OCI-LY1 (cell line): Measurements from ENCODE around the gene DCHS1.

Experiments used
- H2AFZ ChIP-seq: fragments of 200-600 bp; sonication (generic), shearing (Covaris generic); 2 replicates; pipeline ENCODE4 v1.6.0; 2014; ENCODE audit warnings: antibody characterized with exemption, mild to moderate bottlenecking, low read length
- H3F3A ChIP-seq: fragments of 200-600 bp; sonication (generic), shearing (Covaris generic); 2 replicates; pipeline ENCODE4 v1.6.0; 2014; ENCODE audit warnings: mild to moderate bottlenecking, antibody characterized with exemption, low read length, moderate library complexity; ENCODE audit not compliant: insufficient read depth
- H3K27ac ChIP-seq: fragments of 200-600 bp; sonication (generic); 2 replicates; pipeline ENCODE4 v1.5.1; 2014; ENCODE audit warnings: low read length, mixed run types, mild to moderate bottlenecking, low read depth; ENCODE audit not compliant: poor library complexity, severe bottlenecking
- H3K27me3 ChIP-seq: fragments of 200-600 bp; sonication (generic); 2 replicates; pipeline ENCODE4 v1.6.0; 2014; ENCODE audit warnings: antibody characterized with exemption, mild to moderate bottlenecking, low read length, moderate library complexity; ENCODE audit not compliant: insufficient read depth
- H3K36me3 ChIP-seq: fragments of 200-600 bp; sonication (generic); 2 replicates; pipeline ENCODE4 v1.6.1; 2014; ENCODE audit warnings: mild to moderate bottlenecking, antibody characterized with exemption, low read length, moderate library complexity, mixed read lengths; ENCODE audit not compliant: insufficient read depth
- H3K4me1 ChIP-seq: fragments of 200-600 bp; sonication (generic); 2 replicates; pipeline ENCODE4 v1.5.1; 2014; ENCODE audit warnings: mild to moderate bottlenecking, low read length, moderate library complexity; ENCODE audit not compliant: insufficient read depth, severe bottlenecking
- H3K4me2 ChIP-seq: fragments of 200-600 bp; sonication (generic), shearing (Covaris generic); 2 replicates; pipeline ENCODE4 v1.6.1; 2014; ENCODE audit warnings: low read length
- H3K4me3 ChIP-seq: fragments of 200-600 bp; sonication (generic); 2 replicates; pipeline ENCODE4 v1.5.1; 2014; ENCODE audit warnings: low read length, low read depth, mild to moderate bottlenecking, mixed read lengths; ENCODE audit not compliant: poor library complexity, severe bottlenecking
- H3K79me2 ChIP-seq: fragments of 200-600 bp; shearing (Covaris generic); 2 replicates; pipeline ENCODE4 v1.6.1; 2016; ENCODE audit warnings: mixed run types, low read length, mixed read lengths; ENCODE audit not compliant: insufficient read depth
- H3K9ac ChIP-seq: fragments of 200-600 bp; sonication (generic), shearing (Covaris generic); 2 replicates; pipeline ENCODE4 v1.6.1; 2014; ENCODE audit warnings: mild to moderate bottlenecking, low read length, mixed read lengths
- H3K9me2 ChIP-seq: fragments of 200-600 bp; sonication (generic), shearing (Covaris generic); 2 replicates; pipeline ENCODE4 v1.6.1; 2014; ENCODE audit warnings: low read depth, mild to moderate bottlenecking, low read length, mixed read lengths
- H3K9me3 ChIP-seq: fragments of 200-600 bp; shearing (Covaris generic); 2 replicates; pipeline ENCODE4 v1.6.1; 2014; ENCODE audit warnings: low read length, mixed read lengths
- H4K20me1 ChIP-seq: fragments of 200-600 bp; sonication (generic), shearing (Covaris generic); 2 replicates; pipeline ENCODE4 v1.6.0; 2016; ENCODE audit warnings: mild to moderate bottlenecking, low read length; ENCODE audit not compliant: insufficient read depth
- EZH2 ChIP-seq: fragments of 200-600 bp; sonication (generic), shearing (Covaris generic); IDR thresholded peaks from 2 replicates; pipeline ENCODE4 v1.8.0; 2017; ENCODE audit warnings: borderline replicate concordance, mixed run types, mild to moderate bottlenecking, antibody characterized with exemption, low read length, moderate library complexity, mixed read lengths
- TF ChIP-seq, protein P1 (sequence below): fragments of 200-600 bp; sonication (generic), shearing (Covaris generic); IDR thresholded peaks from 2 replicates; pipeline ENCODE4 v1.5.1; 2017; ENCODE audit warnings: mild to moderate bottlenecking, antibody characterized with exemption, low read length, moderate library complexity, mixed read lengths

Gene DCHS1

DNA sequence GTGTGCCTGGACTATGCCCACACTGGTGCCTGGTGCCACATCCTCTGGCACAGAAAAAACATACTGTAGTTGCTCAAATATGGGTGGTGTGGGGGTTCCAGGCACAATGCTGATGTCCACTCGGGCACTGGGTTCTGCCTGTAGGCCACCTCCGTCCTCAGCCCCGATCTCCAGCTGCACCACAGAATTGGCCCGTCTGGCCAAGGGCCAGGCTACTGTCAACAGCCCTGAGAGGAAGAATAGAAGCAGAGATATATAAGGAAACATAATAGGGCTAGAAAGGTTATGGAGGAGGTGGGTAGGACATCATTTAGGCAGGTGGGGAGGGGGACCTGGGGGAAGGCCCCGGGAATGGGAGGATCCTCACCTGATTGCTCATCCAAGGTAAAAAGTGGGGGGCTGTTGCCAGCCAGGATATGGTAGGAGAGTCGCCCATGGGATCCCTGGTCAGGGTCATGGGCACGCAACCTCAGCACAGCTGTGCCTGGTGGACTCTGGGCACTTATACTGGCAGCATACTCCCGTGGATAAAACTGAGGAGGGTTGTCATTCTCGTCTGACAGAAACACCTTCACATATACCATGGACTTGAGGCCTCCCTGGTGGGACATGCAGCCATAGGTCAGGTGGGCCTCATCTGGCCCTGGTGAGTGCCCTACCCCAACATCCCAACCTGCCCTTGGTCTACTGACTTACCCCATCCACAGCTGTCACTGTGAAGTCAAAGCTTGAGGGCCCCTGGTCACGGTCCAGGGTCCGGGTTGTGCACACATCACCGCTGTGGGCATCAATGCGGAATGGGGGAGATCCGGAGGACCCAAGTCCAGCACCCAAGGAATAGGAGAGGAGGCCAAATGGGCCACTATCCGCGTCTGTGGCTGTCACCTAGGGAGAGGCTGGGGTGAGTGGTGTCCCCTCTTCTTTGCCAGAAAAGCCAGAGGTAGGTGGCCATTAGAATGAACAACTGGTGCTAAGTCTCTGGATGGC, 21.9 kb downstream of the DCHS1 start:
- Histone ChIP-seq H3K9ac (no peak overlapping the region), H3K36me3 (no peaks in the 10 kb centered on the region), H3K4me1 (no peaks in the 10 kb centered on the region), H3K27ac (no peak overlapping the region), H2AFZ (no peak overlapping the region), H3K4me2 (no peak overlapping the region), H3K9me2 (no peaks in the 10 kb centered on the region), H4K20me1 (no peaks in the 10 kb centered on the region), H3K79me2 (no peaks in the 10 kb centered on the region), H3K27me3 (peaks cover 10% of the 10 kb centered on the region; the same call in 1 of the 2 replicates), H3K9me3 (no peaks in the 10 kb centered on the region), H3F3A (no peaks in the 10 kb centered on the region), H3K4me3 (no peak overlapping the region)
- TF ChIP-seq EZH2 = no peak
- TF ChIP-seq, protein P1, sequence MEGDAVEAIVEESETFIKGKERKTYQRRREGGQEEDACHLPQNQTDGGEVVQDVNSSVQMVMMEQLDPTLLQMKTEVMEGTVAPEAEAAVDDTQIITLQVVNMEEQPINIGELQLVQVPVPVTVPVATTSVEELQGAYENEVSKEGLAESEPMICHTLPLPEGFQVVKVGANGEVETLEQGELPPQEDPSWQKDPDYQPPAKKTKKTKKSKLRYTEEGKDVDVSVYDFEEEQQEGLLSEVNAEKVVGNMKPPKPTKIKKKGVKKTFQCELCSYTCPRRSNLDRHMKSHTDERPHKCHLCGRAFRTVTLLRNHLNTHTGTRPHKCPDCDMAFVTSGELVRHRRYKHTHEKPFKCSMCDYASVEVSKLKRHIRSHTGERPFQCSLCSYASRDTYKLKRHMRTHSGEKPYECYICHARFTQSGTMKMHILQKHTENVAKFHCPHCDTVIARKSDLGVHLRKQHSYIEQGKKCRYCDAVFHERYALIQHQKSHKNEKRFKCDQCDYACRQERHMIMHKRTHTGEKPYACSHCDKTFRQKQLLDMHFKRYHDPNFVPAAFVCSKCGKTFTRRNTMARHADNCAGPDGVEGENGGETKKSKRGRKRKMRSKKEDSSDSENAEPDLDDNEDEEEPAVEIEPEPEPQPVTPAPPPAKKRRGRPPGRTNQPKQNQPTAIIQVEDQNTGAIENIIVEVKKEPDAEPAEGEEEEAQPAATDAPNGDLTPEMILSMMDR = no peak

DNA sequence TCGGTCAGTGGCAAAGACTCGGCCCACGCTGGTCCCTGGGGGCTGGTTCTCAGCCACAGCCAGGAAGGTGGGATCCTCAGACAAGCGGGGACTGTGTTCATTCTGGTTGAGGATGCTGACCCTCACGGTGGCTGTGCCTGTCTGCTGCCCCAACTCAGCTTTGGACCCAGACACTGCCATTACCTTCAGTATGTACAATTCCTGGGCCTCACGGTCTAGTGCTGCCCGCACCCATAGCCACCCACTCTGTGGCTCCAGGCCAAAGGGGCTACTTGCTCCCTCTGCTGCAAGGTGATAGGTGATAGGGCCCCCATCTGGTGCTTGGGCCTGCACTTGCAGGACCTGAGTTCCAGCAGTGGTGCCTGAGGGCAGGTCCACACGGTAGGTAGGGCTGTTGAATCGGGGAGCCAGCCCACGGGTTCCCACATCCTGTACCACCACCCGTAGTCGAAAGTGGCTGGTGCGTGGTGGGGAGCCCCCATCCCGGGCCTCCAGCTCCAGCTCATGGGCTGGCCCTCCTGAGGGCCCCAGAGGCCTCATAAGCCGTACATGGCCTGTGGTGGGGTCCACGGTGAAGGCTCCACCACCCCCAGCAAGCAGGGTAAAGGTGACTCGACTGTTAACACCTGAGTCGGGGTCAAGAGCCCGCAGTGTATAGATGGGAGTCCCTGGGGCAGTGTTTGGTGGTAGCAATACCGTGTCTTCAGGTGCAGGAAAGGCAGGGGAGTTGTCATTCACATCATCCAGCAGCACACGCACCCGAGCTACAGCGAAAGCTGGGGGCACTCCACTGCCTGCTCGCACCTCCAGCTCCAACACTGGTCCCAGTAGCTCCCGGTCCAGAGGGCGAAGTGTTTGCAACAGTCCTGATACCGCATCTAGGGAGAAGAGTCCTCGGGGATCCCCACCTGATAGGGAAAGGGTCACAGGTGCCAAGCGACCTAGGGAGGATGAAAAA, 23.2 kb downstream of the DCHS1 start:
- Histone ChIP-seq H3K4me2 (no peak overlapping the region), H3K27me3 (peaks cover 7% of the 10 kb centered on the region; the same call in 1 of the 2 replicates), H2AFZ (no peak overlapping the region), H3K9me3 (no peaks in the 10 kb centered on the region), H3K36me3 (no peaks in the 10 kb centered on the region), H3F3A (no peaks in the 10 kb centered on the region), H3K4me1 (peaks cover 4% of the 10 kb centered on the region), H3K9ac (no peak overlapping the region), H3K79me2 (no peaks in the 10 kb centered on the region), H4K20me1 (no peaks in the 10 kb centered on the region), H3K27ac (no peak overlapping the region), H3K9me2 (no peaks in the 10 kb centered on the region), H3K4me3 (no peak overlapping the region)
- TF ChIP-seq, protein P1 = no peak
- TF ChIP-seq EZH2 = no peak

DNA sequence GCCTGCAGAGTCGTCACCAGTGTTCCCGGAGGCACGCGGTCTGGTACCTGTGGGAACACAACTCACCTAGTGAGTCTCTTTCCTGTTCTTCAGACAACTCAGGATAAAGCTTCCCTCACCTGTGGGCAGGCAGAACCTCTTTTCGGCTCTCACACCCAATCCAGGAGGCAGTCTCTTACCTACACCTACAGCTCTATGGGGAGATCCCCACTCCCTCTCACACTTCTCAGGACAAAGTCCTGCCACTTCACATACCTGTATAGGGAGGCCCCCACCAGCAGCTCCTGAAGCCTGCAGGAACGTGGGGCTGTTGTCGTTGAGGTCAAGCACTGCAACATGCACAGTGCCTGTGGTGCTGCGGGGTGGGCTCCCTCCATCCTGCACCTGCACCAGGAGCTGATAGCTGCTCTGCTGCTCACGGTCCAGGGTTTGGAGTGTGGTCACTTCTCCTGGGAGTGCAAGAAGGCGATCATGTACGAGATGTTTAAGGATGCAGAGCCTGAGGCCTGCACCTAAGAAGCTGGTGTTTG, 24.2 kb downstream of the DCHS1 start:
- no peak overlapping the region for H3K27ac ChIP-seq
- TF ChIP-seq, protein P1 = no peak
- TF ChIP-seq EZH2 = no peak
- H3K9me2 ChIP-seq = no peaks in the 10 kb centered on the region
- H3K9ac ChIP-seq = no peak overlapping the region
- H3K4me3 ChIP-seq = no peak overlapping the region
- no peaks in the 10 kb centered on the region for H3K79me2 ChIP-seq
- peaks cover 5% of the 10 kb centered on the region for H3K4me1 ChIP-seq
- H3K36me3 ChIP-seq = no peaks in the 10 kb centered on the region
- no peaks in the 10 kb centered on the region for H3K9me3 ChIP-seq
- peaks cover 7% of the 10 kb centered on the region; the same call in 1 of the 2 replicates for H3K27me3 ChIP-seq
- no peaks in the 10 kb centered on the region for H3F3A ChIP-seq
- H4K20me1 ChIP-seq = no peaks in the 10 kb centered on the region
- no peak overlapping the region for H3K4me2 ChIP-seq
- no peak overlapping the region for H2AFZ ChIP-seq
